NCI-H526 treated with DMSO at 0.1 percent for 48 hours (cell line): ENCODE data around the gene PYROXD2.

Experiments used
- DNase-seq: peaks from one replicate; lab custom pipeline; 2025; lab: John Stamatoyannopoulos, UW

The PYROXD2 gene

DNA sequence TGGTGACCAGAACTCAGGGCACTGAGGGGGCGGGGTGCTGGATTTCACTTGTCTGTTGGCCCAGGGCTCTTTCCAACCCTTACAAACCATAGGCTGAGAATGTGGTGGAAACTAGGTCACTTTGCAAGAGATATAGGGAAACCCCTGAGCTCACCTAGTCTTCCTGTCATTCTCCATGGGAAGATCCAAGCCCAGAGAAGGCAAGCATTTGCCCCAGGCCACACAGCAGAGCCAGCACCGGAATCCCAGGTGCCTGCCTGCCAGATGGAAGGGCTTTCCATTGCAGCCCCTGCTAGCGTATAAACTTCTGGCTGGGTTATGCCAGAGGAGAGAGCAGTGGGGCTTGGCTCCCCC lies 427 bp downstream of the PYROXD2 start:
- no peak for DNase-seq

DNA sequence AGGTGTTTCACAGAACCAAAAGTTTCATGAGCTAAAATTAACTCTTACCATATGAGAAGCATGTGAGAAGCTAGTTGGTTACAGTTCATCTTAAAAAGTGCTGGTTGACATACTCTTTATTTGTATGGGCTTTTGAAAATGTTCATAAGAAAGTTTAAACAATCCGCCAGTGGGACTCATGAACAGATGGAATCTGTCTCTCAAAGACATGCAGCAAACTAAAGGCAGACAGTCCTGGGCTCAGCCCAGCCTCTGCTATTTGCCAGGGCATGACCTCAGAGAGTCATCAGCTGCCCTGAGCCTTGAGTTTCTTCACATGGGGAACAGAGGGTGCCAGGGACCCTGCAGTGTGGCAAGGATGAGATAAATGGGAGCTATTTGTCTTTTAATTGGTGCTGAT lies 3.2 kb downstream of the PYROXD2 start:
- DNase-seq = no peak

DNA sequence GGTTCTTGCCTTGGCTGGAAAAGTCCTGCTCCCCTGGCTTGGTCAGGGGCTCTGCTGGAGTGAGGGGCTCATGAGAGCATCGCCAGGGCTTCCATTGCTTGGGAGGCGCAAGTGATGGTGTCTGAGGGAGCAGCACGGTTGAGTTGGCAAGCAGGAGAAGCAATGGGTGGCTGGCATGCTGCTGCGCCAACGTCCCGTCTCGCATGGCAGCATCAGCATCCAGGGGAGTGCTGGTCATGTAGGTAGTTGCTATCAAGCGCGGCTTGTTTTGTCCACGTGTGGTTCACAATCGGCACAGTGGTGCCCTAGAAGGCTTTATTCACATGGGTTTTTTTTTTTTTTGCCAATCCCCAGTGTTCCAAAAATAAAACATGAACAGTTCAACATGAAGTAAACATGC lies 3.8 kb downstream of the PYROXD2 start:
- DNase-seq = no peak

DNA sequence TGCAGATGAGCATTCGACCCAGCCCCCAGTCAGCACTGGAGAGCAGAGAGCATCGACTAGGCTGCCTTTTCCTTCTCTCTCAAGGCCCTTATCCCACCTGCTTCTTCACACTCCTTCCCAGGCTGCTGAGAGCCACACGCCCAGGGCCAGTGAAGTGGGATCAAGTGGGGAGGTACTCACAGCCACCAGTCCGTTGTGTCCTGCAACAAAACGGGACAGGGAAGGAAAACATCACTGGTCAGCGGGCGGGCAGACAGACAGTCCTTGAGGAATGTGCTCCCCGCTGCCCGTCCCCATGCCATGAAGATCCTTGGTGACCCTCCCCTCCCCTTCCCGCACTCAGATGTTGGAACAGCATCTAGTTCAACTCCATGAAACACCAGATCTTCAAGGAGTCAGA lies 4.2 kb downstream of the PYROXD2 start:
- no peak for DNase-seq

DNA sequence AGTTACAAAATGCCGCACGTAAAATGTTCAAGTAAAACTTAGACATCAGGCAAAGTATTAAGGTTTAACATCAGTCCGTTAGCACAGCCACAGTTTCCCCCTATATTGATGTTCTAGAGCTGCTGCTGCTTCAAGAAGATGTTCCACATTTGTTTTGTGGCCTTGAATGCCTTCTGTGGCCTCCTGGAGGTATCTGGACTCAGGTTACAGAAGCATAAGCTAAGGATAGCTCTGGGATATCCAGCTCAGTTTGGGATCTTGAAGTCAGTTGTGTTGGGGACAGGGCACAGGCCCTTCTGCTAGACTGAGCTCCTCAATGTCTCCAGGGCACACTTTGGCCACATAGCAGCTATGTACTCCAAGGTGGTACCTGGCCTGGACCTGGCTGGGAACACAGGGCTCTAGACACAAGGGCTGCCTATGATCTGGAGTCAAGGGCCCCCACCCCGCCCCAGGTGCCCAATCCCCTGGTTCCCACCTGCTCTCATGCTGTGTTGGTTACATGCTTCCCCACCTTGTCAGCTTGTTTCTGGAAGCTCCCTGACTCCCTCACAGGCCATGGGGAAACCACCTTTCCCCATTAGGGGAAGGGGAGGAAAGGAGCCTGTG lies 4.7 kb downstream of the PYROXD2 start:
- no peak for DNase-seq

DNA sequence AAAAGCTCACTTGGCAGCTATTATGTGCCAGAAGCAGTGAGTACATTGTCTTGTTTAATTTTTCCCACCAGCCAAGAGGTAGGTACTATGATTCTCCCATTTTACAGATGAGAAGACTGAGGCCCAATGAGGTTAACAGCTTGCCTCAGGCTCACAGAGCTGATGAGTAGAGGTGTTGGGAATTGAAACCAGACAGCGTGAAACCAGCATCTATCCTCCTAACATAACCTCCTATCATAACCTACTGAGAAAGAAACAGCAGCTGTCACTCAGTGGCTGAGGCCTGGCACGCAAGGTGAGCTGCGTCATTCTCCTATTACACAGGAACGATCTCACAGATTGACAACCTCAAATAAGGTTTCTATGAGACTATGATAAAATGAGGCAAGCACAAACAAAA lies 6.2 kb downstream of the PYROXD2 start:
- DNase-seq = no peak

DNA sequence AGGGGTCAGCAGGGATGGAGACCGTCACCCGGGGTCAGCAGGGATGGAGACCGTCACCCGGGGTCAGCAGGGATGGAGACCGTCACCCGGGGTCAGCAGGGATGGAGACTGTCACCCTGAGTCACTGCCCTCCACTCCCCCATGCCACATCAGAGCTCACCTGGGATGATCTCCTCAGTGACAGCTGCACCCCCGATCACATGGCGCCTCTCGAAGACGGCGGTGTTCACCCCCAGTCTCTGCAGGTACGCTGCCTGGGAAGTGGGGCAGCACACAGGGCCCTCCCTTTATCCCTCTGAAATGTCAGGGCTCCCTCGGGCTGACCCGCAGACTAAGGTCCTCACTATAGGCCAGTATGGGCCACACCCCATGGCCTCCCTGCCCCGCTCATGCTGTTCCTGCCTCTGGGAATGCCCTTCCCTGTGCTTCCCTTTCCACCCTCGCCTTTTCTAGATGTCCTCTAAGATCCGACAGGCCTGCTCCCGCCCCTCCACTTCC lies 7.2 kb downstream of the PYROXD2 start:
- DNase-seq = no peak

DNA sequence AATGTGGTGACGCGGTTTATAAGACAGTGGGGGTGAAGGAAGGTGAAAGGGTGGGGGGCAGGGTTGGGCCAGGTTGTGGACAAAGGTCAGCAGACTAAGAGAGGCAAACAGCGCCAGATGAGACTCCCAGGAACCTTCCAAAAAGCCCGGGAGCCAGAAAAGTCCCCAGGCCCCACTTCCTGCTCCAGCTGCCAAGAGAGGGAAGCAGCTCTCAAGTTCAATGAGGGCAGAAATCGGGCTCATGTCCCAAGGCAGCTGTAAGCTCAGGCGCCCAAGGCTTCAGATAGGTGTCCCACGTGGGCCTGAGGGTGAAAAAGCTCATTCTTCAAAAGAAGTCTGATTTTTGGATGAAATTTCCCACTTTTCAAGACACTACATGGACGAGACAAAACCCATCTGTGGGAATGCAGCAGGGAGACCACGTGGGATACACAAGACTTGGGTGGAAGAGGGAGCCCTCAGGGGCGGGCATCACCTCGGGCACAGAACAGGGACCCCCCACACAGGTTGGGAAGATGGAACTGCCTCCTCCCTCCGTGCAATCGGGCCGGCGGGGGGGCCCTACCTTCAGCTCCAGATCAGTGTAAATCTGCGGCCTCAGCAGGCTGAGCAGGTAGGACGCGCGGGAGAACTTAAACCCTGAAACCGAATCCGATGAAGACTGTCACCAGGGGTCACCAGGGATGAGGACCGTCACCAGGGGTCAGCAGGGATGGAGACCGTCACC lies 7.8 kb downstream of the PYROXD2 start:
- DNase-seq = no peak

DNA sequence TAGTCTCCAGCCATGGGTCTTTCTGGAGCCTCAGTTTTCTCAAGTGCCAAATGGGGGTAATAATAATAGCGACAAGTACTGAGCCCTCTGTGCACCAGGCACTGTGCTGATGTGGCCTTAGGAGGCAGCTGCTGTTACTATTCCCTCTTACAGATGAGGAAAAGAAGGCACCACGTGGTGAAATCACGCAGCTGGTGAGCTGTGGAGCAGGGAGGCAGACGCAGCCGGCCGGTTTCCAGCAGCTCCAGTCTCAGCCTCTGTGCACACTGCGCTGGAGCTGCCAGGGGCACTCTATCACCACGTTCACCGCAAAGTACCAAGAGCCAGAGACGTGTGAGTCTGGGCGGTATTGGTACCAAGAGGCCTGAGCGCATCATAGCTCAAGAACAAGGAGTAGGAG lies 9.6 kb downstream of the PYROXD2 start:
- no peak for DNase-seq

DNA sequence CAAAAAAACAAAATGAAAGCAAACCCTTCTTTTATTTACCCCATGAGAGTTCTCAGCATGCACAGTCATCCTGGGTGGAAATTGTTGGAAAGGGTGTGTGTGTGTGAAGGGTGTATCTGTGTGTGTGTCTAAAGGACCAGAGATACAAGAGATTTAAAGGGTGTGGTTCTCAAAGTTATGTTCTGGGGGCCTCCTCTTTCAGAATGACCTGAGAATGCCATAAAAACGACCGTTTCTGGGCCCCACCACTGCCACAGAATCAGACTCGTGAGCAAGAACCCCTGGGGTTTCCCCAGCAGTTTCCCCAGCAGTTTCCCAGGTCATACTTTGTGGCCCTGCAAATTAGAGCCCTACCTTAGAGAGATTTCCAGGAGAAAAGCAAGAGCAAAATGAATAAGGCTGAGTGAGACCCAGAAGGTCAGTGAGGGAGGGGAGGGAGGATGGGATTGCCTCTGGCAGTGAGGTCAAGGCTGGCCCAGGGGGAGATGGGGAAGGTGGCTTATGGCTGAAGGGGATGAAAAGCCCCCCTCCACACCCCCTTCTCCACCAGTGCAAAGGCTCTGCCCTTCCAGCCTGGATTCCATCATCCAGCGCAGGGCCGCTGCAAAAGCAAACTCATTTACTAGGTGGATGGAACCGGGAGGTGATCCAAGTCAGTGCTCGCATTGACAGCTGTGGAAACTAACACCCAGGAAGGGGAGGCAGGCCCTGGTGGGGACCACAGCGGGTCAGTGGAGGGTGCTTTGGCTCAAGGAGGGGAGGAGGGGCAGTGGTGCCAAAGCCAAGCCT lies 10.2 kb downstream of the PYROXD2 start:
- no peak for DNase-seq

DNA sequence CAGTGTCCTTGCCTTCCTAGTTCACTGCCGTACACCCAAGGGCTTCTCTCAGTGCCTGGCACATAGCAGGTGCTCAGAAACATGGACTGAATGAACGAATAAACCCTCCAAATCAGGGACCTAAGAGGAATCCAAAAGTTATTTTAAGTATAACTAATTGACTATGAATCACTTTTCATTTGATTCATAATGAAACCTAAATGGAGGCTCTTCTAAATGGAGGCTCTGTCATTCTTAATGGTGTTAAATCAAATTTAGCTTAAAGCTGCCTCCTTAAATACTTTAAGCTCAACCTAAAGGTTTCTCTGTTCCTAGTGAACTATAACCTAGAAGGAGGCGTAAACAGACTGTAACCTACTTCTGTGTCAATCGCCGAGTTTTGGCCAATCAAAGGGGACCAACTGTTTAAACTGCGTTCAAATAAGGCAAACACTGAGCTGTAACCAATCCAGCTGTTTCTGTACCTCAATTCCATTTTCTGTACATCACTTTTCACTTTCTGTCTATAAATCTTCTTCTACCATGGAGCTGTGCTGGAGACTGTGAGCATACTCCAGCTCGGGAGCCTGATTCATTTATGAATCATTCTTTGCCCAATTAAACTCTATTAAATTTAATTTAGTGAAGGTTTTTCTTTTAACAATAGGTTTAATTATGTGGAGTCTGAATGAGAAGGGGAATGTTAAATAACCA lies 11.0 kb downstream of the PYROXD2 start:
- DNase-seq = no peak

DNA sequence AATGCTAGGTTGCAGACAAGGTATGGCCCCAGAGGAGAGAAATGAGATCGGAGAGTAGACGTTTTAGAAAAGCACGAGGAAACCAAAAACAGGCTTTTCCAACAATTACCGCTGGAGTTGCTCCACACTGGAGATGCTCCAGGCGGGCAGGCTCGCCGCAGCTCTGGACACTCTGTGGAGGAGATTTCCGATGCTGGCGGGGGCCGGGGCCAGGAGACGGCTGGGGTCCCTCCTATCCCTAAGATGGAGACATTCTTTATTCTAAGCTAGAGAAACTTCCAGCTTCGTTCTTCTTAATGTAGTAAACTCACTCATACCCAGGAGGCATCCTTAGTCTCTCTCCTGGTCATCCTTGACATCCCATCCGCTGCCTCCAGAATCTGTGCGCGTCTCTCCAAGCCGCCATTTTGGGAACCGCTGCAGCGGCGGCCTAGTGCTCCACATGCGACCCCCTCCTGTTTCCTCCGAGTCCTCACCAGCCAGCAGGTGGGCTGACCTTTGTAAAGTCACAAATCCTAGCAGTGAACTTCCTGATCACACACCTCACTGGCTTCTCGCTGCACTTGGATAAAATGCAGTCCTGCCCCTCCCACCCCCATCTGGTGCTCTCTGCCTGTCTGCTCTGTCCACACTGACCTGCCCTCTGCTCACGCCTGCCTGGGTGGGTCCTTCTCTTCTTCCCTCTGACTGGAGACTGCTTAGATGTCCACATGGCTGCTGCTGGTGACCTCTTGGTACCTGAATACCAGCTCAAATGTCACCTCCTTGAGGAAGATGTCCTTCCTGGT lies 11.9 kb downstream of the PYROXD2 start:
- DNase-seq = no peak

DNA sequence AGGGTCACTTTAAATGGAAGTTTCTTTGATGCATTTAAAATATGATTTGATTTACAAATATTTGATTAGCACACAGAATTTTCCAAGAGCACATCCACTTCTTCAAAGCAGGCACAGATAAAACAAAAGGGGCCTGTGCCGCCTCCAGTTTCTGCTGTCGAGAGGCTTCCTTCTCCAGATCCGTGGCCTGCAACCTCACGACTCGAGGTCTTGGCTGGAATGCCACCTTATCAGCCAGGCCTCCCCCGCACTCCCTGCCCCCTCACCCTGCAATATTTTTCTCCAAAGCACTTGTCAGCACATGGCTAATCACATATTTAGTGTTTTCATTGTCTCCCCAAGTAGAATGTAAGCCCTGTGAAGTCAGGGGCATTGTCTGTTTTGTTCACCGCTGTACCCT lies 12.5 kb downstream of the PYROXD2 start:
- no peak for DNase-seq

DNA sequence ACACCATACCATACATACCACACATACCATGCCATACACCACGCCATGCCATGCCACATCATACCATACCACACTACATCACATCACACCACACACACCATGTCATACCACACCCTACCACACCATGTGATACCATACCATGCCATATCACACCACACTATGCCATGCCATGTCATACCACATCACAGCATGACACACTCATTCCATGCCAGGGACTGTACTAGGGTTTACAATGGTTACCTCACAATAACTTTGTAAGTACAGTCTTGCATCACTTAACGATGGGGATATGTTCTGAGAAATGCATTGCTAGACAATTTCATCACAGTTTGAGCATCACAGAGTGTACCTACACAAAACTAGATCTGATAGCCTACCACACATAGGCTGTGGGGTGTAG lies 14.5 kb downstream of the PYROXD2 start:
- no peak for DNase-seq

DNA sequence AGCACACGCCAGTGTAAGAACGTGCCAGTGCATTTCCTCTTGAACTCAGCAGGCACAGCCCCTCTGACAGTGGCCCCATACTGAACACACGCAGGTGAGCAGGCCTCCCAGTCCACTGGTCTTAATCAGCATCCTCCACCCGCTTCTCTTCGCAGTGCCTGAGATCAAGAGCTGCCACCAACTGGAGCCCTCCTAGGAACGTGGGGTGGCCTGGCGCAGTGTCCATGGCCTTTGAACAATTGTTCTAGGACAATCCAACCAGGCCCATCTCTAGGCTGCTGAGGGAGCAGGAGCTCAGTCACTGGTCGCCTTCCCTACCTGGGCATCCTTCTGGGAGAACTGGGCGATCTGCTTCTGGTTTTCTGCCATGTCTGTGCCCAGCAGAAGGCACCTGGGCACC lies 15.2 kb downstream of the PYROXD2 start:
- no peak for DNase-seq

DNA sequence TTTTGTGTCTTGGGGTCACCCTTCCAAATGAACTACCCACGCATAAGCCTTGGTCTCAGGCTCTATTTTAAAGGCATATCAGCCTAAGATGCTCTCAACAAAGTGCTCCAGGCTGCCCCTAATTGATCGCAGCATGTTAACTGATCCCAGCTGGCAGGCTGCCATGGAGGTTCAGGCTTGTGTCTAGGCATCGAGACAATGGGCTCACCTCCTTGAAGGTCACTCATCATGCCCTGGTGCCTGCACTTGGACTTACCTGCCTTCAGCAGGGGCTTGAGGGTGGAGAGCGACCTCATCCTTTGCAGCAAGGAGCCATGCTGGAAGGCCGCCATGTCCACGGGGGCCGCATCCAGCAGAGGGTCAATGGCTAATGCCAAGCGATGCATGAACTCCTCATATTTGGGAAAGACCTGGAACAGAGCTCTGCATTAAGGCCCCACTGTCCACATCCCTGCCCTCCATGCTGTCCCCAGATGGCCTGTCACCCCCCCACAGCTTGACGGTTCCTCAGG lies 17.8 kb downstream of the PYROXD2 start:
- DNase-seq = no peak

DNA sequence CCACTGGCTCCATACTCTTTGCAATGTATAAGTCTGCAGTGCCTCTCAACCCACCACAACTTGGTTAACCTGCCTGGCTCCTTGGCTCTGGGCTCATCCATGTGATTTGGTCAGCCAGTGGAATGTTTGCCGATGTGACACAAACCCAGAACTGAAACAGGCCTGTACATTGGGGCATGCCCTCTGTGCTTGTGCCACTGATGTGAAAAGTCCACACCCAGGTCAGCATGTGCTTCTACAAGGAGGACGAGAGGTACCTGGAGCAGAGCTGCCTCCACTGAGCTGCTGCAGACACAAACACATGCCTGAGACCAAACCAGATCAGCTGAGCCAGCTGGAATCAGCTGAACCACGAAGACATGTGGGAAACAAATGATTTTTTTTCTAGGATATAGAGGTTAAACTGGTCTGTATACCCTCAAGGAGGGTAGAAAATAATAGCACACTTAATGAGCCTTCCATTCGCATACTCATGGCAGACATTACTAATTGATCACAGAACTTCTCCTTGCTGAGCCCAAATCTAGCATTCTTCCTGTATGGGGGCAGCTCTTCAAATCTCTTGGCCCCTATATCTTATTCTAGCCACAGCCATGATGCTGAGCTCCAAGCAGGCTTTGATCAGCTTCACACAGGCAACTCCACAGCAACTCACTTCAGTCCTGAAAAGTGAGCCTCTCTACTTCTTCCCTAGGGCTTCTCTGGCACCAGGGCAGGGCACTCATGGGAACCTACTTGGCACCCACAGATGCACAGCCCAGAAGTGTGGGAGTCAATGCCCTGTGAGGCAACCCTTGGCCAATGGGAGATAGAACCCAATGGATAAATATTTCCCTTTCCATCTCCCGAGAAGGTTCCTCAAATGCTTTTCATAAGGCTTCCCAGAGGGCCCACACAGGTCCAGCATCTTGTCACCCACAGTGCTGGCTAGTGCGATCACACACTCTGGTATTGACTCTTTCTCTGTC lies 18.6 kb downstream of the PYROXD2 start:
- DNase-seq = no peak

DNA sequence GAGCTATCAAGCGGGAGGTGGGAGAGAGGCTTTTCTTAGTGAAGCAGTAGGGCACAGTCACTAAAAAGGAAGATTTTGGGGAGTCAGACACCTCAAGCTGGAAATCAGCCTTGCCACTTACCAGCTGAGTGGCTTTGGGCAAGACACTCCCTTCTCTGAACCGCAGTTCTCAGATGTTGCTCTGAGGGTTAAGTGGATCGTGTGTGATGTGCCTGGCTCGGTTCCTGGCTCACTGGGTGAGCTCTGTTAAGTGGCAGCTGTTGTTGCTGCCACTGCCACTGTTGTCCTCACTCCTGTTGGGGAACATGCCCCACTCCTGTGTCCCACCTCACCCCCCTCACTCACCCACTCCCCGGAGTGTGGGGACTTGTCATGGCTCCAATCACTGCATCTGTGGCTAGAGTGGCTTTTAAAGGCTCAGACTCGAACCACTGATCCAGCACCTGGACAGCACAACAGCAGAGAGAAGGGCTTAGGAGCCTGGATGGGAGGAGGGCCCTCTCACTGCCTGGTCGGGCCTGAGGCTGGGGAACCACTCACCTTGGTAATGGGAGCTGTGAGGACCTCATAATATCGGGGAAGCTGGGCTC lies 20.0 kb downstream of the PYROXD2 start:
- DNase-seq = no peak

DNA sequence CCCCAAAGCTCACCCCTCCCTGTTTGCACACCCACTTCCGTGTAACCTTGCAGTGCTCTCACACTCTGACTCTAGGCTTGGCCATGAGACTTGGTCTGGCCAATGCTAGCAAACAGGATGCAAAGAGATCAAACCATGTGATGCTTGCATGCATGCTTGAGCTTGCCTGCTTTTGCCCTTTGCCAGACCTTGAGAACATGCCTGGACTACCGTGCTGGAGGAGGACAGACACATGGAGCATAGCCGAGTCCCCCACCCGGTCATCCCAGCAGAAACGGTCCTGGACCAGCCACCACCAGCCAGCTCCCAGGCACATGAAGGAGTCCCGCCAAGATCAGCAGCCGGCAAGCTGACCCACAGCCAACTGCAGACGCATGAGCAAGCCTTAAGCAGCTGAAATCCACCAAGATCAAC lies 23.4 kb downstream of the PYROXD2 start:
- no peak for DNase-seq

DNA sequence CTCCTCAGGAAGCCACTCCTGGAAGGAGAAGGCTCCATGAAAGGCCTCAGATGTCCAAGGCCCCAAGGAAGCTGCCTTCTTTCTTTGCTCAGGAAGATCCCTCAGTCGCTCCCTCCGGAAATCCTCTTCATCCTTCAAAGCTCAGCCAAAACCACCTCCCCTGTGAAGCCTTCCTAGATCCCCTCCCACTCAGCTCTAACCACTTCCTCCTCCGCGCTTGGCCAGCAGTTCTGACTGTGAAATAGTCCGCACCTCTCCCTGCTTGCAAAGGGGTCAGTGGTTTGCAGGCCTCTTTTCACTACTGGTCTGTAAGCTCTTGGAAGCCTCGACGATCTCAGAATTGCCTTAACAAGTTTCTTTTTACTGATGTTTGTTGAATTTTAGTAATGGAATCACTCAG lies 23.9 kb downstream of the PYROXD2 start:
- no peak for DNase-seq
